Inflammatory macrophage treated with lipopolysaccharide for 4 hours (primary cell): ENCODE results near the gene CRHR1.
"Not testable (repeated sequence)": the region's sequence is repeated elsewhere in the genome, so short reads cannot be mapped to it uniquely, and the experiment has no call there.

Source experiments
- DNase-seq: peaks from one replicate; pipeline ENCODE4 v3.0.0-alpha.2; 2020

CRHR1 gene

DNA sequence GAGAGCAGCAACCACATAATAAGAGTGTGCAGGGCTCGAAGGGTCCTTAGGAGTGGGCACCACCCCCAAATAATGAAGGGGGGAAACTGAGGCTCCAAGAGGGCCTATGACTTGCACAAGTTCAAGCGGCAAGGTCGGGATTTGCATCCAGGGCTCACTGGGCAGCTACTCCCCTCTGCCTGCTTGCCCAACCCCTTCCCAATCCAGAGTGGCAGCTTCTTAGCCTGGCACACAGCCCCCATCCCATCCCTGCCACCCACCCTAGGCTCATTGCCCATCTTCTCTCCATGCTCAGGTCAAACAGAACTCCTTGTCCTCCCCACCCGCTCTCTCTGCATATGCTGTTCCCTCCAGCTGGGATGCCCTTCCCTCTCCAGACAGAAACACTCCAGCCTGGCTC, 63.0 kb downstream of the CRHR1 start:
- DNase-seq, result no peak

DNA sequence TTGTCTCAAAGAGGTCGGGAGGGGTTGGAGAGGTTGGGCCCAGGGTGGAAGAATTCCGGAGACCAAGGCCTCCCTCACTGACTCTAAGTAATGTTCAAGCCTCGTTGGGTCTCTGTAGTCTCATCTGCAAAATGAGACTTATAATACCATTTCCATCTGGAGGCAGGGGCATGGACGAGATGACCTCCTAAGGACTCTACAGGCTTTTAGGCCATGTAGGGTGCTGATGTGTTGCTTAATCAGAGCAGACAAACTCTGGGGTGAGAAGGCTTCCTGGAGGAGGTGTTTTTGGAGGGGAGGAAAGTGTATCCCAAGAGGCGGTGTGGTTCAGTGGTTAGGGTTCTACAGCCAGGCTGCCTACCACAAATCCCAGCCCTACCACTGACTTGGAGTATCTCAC, 63.6 kb downstream of the CRHR1 start:
- no peak for DNase-seq

DNA sequence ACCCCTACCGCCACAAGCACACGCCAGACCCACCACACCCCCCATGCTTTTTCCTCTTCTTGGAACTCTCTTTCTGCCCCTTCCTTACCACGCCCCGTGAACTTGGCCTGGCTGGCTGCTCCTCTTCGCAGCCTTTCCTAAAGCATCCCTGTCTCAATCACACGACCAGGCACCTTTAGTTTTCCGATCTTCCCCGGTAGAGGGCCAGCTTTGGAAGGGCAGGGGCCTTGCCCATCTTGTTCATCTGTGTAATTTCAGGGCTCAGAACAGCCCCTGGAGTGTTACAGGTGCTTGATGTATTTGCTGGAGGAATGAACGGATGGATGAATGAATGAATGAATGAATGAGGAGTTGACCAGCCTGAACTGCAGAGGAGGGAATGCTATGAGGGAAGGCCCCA, 64.3 kb downstream of the CRHR1 start:
- no peak for DNase-seq

- no peak for DNase-seq
Observed at GRCh38 chr17:45848868-45849535, 64.9 kb downstream of the CRHR1 start.

GRCh38 chr17:45849536-45849990, 65.4 kb downstream of the CRHR1 start:
- no peak for DNase-seq

DNA sequence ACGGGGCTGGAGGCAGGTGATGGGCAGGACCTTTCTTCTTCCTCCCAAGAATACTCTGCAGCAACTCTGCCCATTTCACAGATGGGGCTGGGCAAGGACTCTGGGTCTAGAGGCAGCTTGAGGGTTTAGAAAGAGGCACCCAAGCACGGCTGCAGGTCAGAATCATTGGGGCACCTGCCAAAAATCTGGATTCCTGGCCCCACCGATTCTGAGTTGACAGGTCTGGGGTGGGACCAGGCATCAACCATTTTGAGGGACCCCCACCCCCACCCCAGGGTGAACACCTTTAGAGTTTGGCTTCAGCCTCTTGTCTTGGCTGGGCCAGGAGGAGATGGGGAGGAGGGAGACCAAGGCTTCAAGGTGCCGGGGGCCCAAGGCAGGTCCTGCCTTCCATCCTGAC, 65.9 kb downstream of the CRHR1 start:
- DNase-seq, result no peak

GRCh38 chr17:45850468-45850867, 66.3 kb downstream of the CRHR1 start:
- DNase-seq, result no peak

DNA sequence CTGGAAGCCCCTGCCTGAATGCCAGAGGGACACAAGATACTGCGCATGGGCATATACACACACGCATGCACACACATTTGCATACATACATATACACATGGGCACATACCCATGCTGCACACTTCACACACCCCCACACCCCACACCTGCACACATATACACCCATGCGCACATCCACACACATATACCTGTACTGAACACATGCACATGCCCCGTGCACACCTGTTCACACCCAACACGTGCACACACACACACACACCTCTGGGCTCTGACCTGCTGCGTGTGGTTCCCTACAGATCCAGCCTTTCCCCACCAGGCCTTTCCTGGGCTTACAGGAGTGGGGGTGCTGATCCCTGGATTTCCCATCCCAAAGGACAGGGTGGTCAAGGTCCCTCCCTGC, 66.9 kb downstream of the CRHR1 start:
- no peak for DNase-seq

DNA sequence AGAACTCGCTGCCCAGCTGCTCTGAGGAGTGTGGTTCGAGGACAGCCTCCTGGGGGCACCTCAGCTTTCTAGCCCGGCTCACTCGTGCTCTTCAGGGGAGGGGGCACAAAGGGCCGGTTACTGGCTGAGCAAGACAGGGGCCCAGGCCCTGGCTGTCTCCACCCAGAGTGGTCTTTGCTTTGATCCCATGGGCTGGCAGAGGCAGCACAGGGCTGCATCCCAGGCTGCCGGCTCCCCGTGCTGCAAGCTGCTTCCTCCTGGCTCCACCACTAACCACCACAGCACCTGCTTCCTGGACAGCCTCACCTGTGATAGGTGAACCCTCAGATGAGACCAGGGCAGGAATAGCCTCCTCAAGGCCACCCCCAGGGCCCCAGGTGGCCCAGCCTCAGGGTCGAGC, 67.3 kb downstream of the CRHR1 start:
- no peak for DNase-seq

GRCh38 chr17:45851873-45852272, 67.8 kb downstream of the CRHR1 start:
- no peak for DNase-seq

DNA sequence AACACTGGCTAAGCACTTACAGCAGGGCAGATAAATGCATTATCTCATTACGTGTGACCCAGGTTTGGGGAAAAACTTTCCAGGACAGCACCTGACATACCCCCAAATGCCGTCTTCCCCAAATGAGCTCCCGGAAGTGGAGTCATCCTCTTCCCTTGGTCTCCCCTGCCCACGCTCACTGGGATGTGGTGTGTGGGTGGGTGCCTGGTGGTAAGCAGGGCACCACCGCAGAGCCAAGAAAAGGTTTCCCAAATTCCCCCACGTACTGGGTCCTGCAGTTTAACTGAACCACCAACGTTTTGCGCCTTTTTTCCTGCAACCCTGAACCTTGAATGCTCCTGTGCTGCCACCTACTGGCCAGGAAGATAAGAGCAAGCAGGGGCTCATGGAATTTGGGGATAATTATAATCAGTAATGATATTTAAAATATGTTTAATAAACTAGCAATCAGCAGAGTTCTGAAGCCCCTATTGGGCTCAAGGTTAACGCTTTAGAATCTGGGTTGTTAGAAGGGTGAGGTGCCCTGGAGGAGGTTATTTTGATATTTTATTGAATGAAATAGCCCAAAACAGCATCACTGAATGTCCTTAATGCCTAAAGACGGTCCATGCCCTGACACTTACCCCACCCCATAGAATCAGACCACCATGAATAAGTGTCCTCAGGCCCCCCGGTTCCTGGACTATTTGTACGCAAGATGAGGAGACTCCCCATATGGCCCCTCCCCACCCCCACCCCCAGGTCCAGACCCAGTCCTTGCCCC, 68.6 kb downstream of the CRHR1 start:
- DNase-seq, result peak; percentile 39

- no peak for DNase-seq
Observed at GRCh38 chr17:45854209-45854608, 70.1 kb downstream of the CRHR1 start.

- DNase-seq, result no peak
Observed at GRCh38 chr17:45855691-45856336, 71.7 kb downstream of the CRHR1 start.

DNA sequence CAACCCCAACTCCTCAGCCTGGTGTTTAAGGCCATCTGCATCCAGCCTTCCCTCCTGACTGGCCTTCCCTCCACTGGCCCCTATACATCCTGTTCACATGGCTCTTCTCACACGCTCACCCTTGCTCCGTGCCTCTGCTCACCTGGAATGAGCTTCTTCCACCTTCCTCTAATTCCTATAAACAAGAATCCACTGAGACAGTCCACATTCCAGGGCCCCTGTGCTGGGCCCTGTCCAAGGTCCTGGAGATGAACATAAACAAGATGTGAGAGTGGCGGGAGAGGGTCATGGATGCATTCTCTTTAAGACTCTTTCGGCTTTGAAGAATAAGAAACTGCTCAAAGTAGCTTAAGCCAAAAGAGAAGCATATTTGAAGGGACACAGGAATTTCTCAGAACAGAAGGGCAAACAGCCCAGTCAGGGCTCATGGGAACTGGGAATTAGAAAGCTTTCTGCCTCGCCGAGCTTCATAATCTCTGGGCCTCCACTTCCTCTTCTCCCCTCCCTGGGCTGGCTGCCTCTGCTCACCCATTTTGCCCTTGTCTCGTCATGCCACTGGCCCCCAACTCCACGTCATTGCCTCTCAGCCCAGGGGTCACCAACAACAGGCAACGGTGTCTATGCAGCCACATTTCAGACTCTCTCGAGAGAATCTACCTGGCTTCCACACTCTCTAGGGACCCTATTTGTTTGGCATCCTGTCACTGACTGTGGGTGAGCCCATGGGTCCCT, 74.0 kb downstream of the CRHR1 start:
- no peak for DNase-seq

DNA sequence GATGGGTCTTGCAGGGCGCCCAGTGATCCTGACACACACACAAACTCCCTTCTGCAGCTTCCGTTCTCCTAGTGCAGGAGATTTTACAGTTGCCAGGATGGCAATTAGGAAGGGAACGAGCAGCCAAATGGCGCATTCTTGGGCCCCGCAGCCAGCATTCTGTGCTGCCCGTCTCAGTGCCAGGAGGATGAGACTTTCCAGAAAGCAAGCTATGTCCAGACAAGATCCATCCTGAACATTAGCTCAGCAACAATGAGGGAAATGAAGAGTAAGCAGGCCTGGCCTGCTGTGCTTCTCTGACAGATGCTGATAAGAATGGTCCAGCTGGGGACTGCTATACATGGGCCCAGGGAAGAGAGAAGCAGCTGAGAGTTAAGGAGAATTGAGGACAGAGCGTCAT, 77.0 kb downstream of the CRHR1 start:
- DNase-seq, result no peak

DNA sequence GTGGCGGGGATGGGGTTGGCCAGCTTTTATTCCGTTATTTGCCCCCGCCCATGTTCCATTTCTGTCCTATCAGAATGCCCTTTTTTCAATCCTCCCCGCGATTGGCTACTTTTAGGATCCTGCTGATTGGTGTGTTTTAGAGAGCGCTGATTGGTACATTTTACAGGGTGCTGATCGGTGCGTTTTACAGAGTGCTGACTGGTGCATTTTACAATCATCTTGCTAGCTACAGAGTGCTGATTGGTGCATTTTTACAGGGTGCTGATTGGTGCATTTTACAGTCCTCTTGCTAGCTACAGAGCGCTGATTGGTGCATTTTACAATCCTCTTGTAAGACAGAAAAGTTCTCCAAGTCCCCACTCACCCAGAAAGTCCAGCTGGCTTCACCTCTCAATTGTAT, 78.0 kb downstream of the CRHR1 start:
- not testable (repeated sequence) for DNase-seq

GRCh38 chr17:45863857-45864654, 79.9 kb downstream of the CRHR1 start:
- no peak for DNase-seq

GRCh38 chr17:45867171-45867570, 83.1 kb downstream of the CRHR1 start:
- DNase-seq, result no peak

GRCh38 chr17:45867702-45868101, 83.6 kb downstream of the CRHR1 start:
- DNase-seq, result no peak

- DNase-seq, result no peak
Observed at GRCh38 chr17:45868276-45868675, 84.2 kb downstream of the CRHR1 start.

- peak; percentile 19 for DNase-seq
Observed at GRCh38 chr17:45869676-45870341, 85.7 kb downstream of the CRHR1 start.
